Lower lobe of right lung (tissue), 2 donors: ENCODE data around the gene TADA1. TPM values are rescaled to one million over a fixed set of nuclear protein-coding genes. Genes with fewer than 3 reads are reported as not detected.

Experiments used
- ATAC-seq, 2 donors: fragments of 200-7000 bp; cut with Tn5 transposase; one replicate each; pipeline ENCODE4 v1.9.1; 2020 to 2022; ENCODE audit warnings: mild to moderate bottlenecking in 2 of 2, moderate library complexity in 2 of 2
- DNase-seq: peaks from one replicate; pipeline ENCODE4 v3.0.0-alpha.2; 2020
- H3K27ac ChIP-seq: fragments of 200-600 bp; one replicate; pipeline ENCODE4 v1.8.0; 2022
- H3K27me3 ChIP-seq: fragments of 200-600 bp; one replicate; pipeline ENCODE4 v1.8.0; 2022; ENCODE audit warnings: low read depth
- H3K36me3 ChIP-seq: fragments of 200-600 bp; one replicate; pipeline ENCODE4 v1.8.0; 2022; ENCODE audit warnings: mild to moderate bottlenecking
- H3K4me1 ChIP-seq: fragments of 200-600 bp; one replicate; pipeline ENCODE4 v1.8.0; 2022
- H3K4me3 ChIP-seq: fragments of 200-600 bp; one replicate; pipeline ENCODE4 v1.8.0; 2022; ENCODE audit warnings: mild to moderate bottlenecking
- H3K9me3 ChIP-seq: fragments of 200-600 bp; one replicate; pipeline ENCODE4 v1.8.0; 2022
- intact Hi-C: fragments of 100-400 bp; cut with DNase I; formaldehyde crosslinking; loops from one replicate; pipeline ENCODE4 v1.11.0; 2022
- total RNA-seq: library from RNA; stranded (reverse); fragmentation: NEBNext Ultra II Directional; extraction: Animal tissue kit (Norgen Biotek cat#: 25700); gene quantifications from one replicate; pipeline ENCODE4 v1.2.1, GENCODE V29; 2021
- TF ChIP-seq, protein P1 (sequence below): fragments of 200-600 bp; IDR thresholded peaks from one replicate; pipeline ENCODE4 v1.8.0; 2022; ENCODE audit warnings: antibody characterized with exemption, mild to moderate bottlenecking
- donor health status: DM: no; HTN: yes; CAD: no; lungs with severe emphysema.

TADA1 gene
- total RNA-seq, 1 donor from 2014 or later = 9.6 TPM

DNA sequence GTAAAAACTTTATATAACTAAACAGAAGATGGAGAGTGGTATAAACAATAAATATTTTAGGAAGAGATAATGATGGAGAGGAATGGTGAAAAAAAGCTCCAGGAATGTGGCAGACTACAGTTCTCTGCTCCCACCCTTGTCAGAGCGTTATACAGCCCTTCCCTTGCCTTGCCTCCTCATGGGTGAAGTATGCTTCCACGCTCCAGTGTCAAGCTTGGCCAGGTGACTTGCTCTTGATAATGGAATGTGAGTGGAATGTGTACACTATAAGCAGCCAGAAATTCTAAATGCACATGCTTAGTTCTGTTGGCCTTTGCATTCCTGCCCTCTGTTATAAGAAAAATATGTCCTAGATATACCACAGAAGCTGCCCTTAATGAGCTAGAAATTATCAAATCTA lies 61.5 kb downstream of the TADA1 start:
- H3K27ac ChIP-seq = no peak overlapping the region
- intact Hi-C loops = no loop called here
- H3K4me3 ChIP-seq = no peak overlapping the region
- H3K9me3 ChIP-seq = peaks cover 2% of the 10 kb centered on the region
- H3K27me3 ChIP-seq = no peaks in the 10 kb centered on the region
- DNase-seq = no peak
- ATAC-seq = peak; percentile 93 to 98
- no peaks in the 10 kb centered on the region for H3K36me3 ChIP-seq
- TF ChIP-seq, protein P1, sequence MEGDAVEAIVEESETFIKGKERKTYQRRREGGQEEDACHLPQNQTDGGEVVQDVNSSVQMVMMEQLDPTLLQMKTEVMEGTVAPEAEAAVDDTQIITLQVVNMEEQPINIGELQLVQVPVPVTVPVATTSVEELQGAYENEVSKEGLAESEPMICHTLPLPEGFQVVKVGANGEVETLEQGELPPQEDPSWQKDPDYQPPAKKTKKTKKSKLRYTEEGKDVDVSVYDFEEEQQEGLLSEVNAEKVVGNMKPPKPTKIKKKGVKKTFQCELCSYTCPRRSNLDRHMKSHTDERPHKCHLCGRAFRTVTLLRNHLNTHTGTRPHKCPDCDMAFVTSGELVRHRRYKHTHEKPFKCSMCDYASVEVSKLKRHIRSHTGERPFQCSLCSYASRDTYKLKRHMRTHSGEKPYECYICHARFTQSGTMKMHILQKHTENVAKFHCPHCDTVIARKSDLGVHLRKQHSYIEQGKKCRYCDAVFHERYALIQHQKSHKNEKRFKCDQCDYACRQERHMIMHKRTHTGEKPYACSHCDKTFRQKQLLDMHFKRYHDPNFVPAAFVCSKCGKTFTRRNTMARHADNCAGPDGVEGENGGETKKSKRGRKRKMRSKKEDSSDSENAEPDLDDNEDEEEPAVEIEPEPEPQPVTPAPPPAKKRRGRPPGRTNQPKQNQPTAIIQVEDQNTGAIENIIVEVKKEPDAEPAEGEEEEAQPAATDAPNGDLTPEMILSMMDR = no peak
- H3K4me1 ChIP-seq = no peaks in the 10 kb centered on the region

DNA sequence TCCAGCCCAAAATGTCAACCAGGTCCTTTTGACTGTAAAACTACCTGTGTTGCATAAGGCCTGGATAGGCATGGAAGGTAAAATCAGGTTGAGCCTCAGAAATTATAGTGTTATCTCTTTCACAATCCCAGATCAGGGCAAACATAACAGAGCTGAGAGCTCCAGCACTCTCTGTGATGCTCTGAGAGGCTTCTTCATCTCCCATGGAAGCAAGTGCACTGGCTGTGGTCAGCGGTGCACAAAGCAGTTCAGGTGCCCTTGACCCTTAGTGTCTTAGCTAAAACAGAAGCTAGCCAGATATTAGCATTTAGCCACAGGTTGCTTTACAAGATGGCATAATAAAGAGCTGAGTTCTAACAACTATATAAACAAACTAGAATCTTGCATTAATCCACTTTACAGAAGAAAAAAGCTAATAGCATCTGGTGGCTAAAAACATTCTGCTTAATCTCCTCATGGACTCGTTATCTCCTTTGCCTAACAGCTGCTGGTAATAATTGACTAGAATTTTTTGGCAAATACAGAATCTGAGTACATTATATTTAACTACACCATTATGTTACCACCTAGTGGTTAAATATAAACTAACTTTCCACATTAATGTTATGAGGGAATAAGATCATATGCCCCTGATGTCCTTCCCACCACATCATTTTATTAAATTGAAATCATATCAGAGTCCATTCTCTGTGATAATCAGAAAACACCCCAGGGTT lies 62.4 kb downstream of the TADA1 start:
- ATAC-seq = peak in 1 of 2 donors; percentile 53
- TF ChIP-seq, protein P1 = no peak
- Histone ChIP-seq H3K9me3 (no peaks in the 10 kb centered on the region), H3K27me3 (no peaks in the 10 kb centered on the region), H3K27ac (peak overlapping the region; percentile 25), H3K4me1 (no peaks in the 10 kb centered on the region), H3K36me3 (no peaks in the 10 kb centered on the region), H3K4me3 (no peak overlapping the region)
- intact Hi-C loops = no loop called here
- no peak for DNase-seq

DNA sequence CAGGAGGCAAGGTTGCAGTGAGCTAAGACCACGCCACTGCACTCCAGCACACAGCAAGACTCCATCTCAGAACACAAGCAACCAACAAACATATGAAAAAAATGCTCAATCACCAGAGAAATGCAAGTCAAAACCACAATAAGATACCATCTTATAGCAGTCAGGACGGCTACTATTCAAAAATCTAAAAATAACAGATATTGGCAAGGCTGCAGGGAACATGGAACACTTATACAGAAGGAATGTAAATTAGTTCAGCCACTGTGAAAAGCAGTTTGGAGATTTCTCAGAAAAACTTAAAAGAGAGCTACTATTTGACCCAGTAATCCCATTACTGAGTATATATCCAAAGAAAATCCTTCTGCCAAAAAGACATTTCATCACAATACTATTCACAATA lies 64.4 kb downstream of the TADA1 start:
- no peak overlapping the region for H3K4me3 ChIP-seq
- H3K9me3 ChIP-seq = no peaks in the 10 kb centered on the region
- H3K27me3 ChIP-seq = no peaks in the 10 kb centered on the region
- H3K36me3 ChIP-seq = no peaks in the 10 kb centered on the region
- intact Hi-C loops = no loop called here
- no peak overlapping the region for H3K27ac ChIP-seq
- ATAC-seq (no peak), DNase-seq (no peak)
- no peaks in the 10 kb centered on the region for H3K4me1 ChIP-seq
- TF ChIP-seq, protein P1 = no peak

DNA sequence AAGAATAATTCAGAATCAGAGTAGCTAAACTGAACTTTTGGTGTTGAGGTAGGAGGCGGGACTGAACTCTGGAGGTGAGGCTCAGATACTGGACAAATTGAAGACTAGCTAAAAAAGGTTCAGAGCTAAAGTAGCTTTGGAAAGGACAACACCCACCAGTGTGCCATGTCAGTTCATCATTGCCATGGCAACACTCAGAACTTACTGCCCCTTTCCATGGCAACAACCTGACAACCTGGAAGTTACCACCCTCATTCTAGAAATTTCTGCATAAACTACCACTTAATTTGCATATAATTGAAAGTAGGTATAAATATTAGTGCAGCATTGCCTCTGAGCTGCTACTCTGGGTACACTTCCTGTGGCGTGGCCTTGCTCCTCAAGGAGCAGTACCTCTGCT lies 67.1 kb downstream of the TADA1 start:
- Histone ChIP-seq H3K4me1 (no peaks in the 10 kb centered on the region), H3K4me3 (no peak overlapping the region), H3K27me3 (no peaks in the 10 kb centered on the region), H3K36me3 (no peaks in the 10 kb centered on the region), H3K9me3 (no peaks in the 10 kb centered on the region), H3K27ac (no peak overlapping the region)
- no peak for ATAC-seq
- no peak for DNase-seq
- intact Hi-C loops = no loop called here
- TF ChIP-seq, protein P1 = no peak

Other genes starting within 250 kb of the TADA1 start
- gene POGK, start 36.8 kb downstream of the TADA1 start, total RNA-seq = 58.2 TPM
- gene ILDR2, start 99.3 kb upstream of the TADA1 start, total RNA-seq = 1.6 TPM
- gene MAEL, start 113.0 kb upstream of the TADA1 start, total RNA-seq = not detected
- 3.6 TPM for gene GPA33, start 214.1 kb upstream of the TADA1 start, total RNA-seq
- gene STYXL2, start 217.8 kb upstream of the TADA1 start, total RNA-seq = 0.09 TPM